MCF 10A (cell line): Measurements from ENCODE around the gene APOL1. TPM values are rescaled to one million over a fixed set of nuclear protein-coding genes. Genes with fewer than 3 reads are reported as not detected.

ENCODE experiments used
- BruUV-seq: library from RNA; stranded (reverse); fragments of 400-500 nt; replicated peaks from 2 replicates; lab custom pipeline; 2021; lab: Mats Ljungman, UMichigan
- CTCF ChIA-PET: fragments of 300-600 bp; sonication (Branson Sonifier 250); formaldehyde crosslinking; extraction: SDS; loops from one replicate; lab custom pipeline; 2021; ENCODE audit warnings: antibody characterized with exemption, inconsistent platforms; lab: Yijun Ruan, JAX
- POLR2A ChIA-PET: fragments of 300-600, 350-650 bp; sonication (Branson Sonifier 250); formaldehyde crosslinking; extraction: SDS; loops from one replicate; lab custom pipeline; 2020; ENCODE audit warnings: antibody characterized with exemption, inconsistent platforms; lab: Yijun Ruan, JAX
- DNase-seq: peaks from one replicate; pipeline ENCODE4 v3.0.0-alpha.2; 2018; ENCODE audit not compliant: unreplicated experiment
- H3K27ac Mint-ChIP-seq: one replicate; pipeline ENCODE4 v1.8.0; 2022; ENCODE audit warnings: mild to moderate bottlenecking, low read depth, mixed read lengths; ENCODE audit not compliant: unreplicated experiment
- H3K27me3 Mint-ChIP-seq: one replicate; pipeline ENCODE4 v1.8.0; 2022; ENCODE audit warnings: mixed read lengths; ENCODE audit not compliant: insufficient read depth, unreplicated experiment
- H3K36me3 Mint-ChIP-seq: one replicate; pipeline ENCODE4 v1.8.0; 2022; ENCODE audit warnings: mild to moderate bottlenecking, moderate library complexity, mixed read lengths; ENCODE audit not compliant: insufficient read depth, unreplicated experiment
- H3K4me1 Mint-ChIP-seq: one replicate; pipeline ENCODE4 v1.8.0; 2022; ENCODE audit warnings: mixed read lengths; ENCODE audit not compliant: insufficient read depth, unreplicated experiment
- H3K4me3 Mint-ChIP-seq: one replicate; pipeline ENCODE4 v1.8.0; 2022; ENCODE audit warnings: mild to moderate bottlenecking, moderate library complexity, mixed read lengths; ENCODE audit not compliant: unreplicated experiment
- H3K9me3 Mint-ChIP-seq: one replicate; pipeline ENCODE4 v1.8.0; 2022; ENCODE audit warnings: mixed read lengths; ENCODE audit not compliant: unreplicated experiment
- CTCF ChIP-seq: fragments of 200-600 bp; IDR thresholded peaks from one replicate; pipeline ENCODE4 v1.8.0; 2022; ENCODE audit warnings: antibody characterized with exemption, mild to moderate bottlenecking; ENCODE audit not compliant: unreplicated experiment
- intact Hi-C: fragments of 100-400 bp; cut with micrococcal nuclease; formaldehyde crosslinking; loops from 2 replicates; pipeline ENCODE4 v1.14.1; 2022
- total RNA-seq: library from RNA; stranded (reverse); gene quantifications from 2 replicates; pipeline ENCODE4 v1.2.3, GENCODE V29; 2022

APOL1 gene
- total RNA-seq, 1 experiment from 2014 or later: 0.14 TPM

DNA sequence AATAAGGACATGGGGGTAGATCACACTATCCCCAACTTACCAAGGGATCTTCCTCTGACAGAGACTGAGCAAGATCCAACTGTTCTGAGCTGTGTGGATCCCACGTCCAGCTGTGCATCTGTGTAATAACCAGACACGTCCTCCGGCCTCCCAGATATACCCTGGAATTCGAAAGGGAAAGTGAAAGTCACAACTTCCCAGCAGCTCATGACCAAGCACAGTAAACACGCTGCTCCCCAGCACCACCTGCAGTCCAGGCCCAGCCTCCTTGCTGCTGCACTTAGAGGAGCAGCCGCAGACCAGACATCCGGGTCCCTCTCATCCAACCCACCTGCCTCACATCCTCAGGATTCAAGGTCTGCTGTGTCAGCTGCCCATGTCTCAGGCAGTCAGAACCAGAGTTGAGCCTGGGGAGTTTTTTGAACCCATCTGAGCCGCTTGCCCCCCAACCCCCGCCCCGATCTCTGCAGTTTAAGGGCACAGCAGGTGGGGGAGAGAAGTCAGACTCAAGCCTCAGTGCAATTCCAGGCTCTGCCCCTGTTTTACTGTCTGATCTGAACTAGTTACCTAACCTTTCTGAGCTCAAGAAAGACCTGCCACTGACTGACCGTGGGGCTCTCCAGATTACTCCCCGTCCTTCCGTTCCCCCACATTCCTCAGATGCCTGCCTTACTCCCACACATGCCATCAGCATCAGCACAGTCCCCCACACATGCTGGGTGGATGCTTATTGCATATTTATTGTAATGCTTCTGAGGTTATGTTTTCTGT, 13.3 kb upstream of the APOL1 start, which contains the start of gene APOL2:
Gene APOL2, minus strand, starts transcription at position 127 of the 771 bp plus-strand sequence. CDS start 6,365 bp downstream, outside the sequence.
- intact Hi-C loops: loop anchor here (1.0 to 5.0 kb wide), 2 partner anchors 42 to 94 kb away; no protein-coding TSS in a partner anchor
- TF ChIP-seq CTCF: peak; percentile 36
- DNase-seq: peak; percentile 92
- Mint-ChIP-seq H3K4me3 (peak within 1 kb of the TSS; percentile 97), H3K4me1 (peaks cover 28% of the 10 kb centered on the region), H3K36me3 (peaks cover 27% of the 10 kb centered on the region), H3K27me3 (no peaks in the 10 kb centered on the region), H3K9me3 (peaks cover 16% of the 10 kb centered on the region), H3K27ac (peak within 1 kb of the TSS; percentile 97)
- no TSS peak for BruUV-seq
- ChIA-PET POLR2A (interaction anchor here (0.8 to 2.6 kb wide), 15 partner anchors 11 to 242 kb away, joined by 3 to 7 read pairs (median 4); partner anchors contain the start of gene TXN2), CTCF (interaction anchor here (0.6 to 4.4 kb wide), 34 partner anchors 8 to 783 kb away, joined by 3 to 25 read pairs (median 4); partner anchors contain the start of gene APOL1)

- CTCF ChIA-PET: interaction anchor here (0.6 to 1.3 kb wide), 3 partner anchors 9 to 11 kb away, joined by 3 read pairs; partner anchors contain the start of gene APOL1
- POLR2A ChIA-PET: interaction anchor here (1.3 kb wide), 1 partner anchor 10 kb away, joined by 3 read pairs; no protein-coding TSS in a partner anchor
- intact Hi-C loops: no loop called here
- TF ChIP-seq CTCF: no peak
- Mint-ChIP-seq H3K27ac (no peak overlapping the region), H3K27me3 (no peaks in the 10 kb centered on the region), H3K36me3 (peaks cover 6% of the 10 kb centered on the region), H3K4me1 (no peaks in the 10 kb centered on the region), H3K4me3 (no peak overlapping the region), H3K9me3 (no peaks in the 10 kb centered on the region)
- BruUV-seq: no TSS peak
- no peak for DNase-seq
Observed at GRCh38 chr22:36243986-36244385, 8.9 kb upstream of the APOL1 start.

- no TSS peak for BruUV-seq
- CTCF ChIA-PET: interaction anchor here (0.9 to 1.3 kb wide), 2 partner anchors 8 to 22 kb away, joined by 3 read pairs; partner anchors contain the start of gene APOL1
Observed at GRCh38 chr22:36244522-36245391, 8.2 kb upstream of the APOL1 start.

More at GRCh38 chr22:36244522-36245391, 8.2 kb upstream of the APOL1 start:
- Mint-ChIP-seq H3K4me3 (no peak overlapping the region), H3K27me3 (no peaks in the 10 kb centered on the region), H3K36me3 (no peaks in the 10 kb centered on the region), H3K9me3 (no peaks in the 10 kb centered on the region), H3K27ac (no peak overlapping the region), H3K4me1 (no peaks in the 10 kb centered on the region)
- intact Hi-C loops: no loop called here
- no peak for DNase-seq
- no peak for TF ChIP-seq CTCF
- POLR2A ChIA-PET: interaction anchor here (1.3 kb wide), 1 partner anchor 9 kb away, joined by 3 read pairs; no protein-coding TSS in a partner anchor
